ENCODE measurements around the gene ZEB2. TPM values are rescaled to one million over a fixed set of nuclear protein-coding genes. Genes with fewer than 3 reads are reported as not detected.

The ZEB2 gene
- total RNA-seq, 2 experiments from 2014 or later = 13.5 to 14.9 TPM

GRCh38 chr2:144533221-144533620 is 13.3 kb upstream of the ZEB2 start:
- no peak for TF ChIP-seq CTCF (IDR thresholded peaks at IDR 0.05)
- H3K27ac Mint-ChIP-seq = no peak overlapping the region
- H3K9me3 Mint-ChIP-seq = no peaks in the 10 kb centered on the region
- CTCF ChIA-PET = interaction anchor here (1.7 kb wide), 1 partner anchor 13 kb away, joined by 10 read pairs; the partner anchor contains the start of gene ZEB2
- POLR2A ChIA-PET = no interaction called here
- no peak for DNase-seq
- intact Hi-C loops (cut with micrococcal nuclease) = no loop called here
- H3K27me3 Mint-ChIP-seq = peaks cover 15% of the 10 kb centered on the region
- H3K4me3 Mint-ChIP-seq = no peak overlapping the region
- no peaks in the 10 kb centered on the region for H3K36me3 Mint-ChIP-seq (ENCODE audit: low read depth)
- ATAC-seq = no peak
- no peaks in the 10 kb centered on the region for H3K4me1 Mint-ChIP-seq (ENCODE audit: low read depth)

GRCh38 chr2:144530596-144530995 is 10.7 kb upstream of the ZEB2 start:
- ChIA-PET POLR2A (interaction anchor here (1.1 kb wide), 1 partner anchor 386 kb away, joined by 3 read pairs; no protein-coding TSS in a partner anchor), CTCF (no interaction called here)
- DNase-seq = no peak
- peaks cover 20% of the 10 kb centered on the region for H3K27me3 Mint-ChIP-seq
- H3K36me3 Mint-ChIP-seq (ENCODE audit: low read depth) = no peaks in the 10 kb centered on the region
- no peak overlapping the region for H3K27ac Mint-ChIP-seq
- no peak for TF ChIP-seq CTCF (IDR thresholded peaks at IDR 0.05)
- no peaks in the 10 kb centered on the region for H3K9me3 Mint-ChIP-seq
- intact Hi-C loops (cut with micrococcal nuclease) = no loop called here
- ATAC-seq = no peak
- no peak overlapping the region for H3K4me3 Mint-ChIP-seq
- H3K4me1 Mint-ChIP-seq (ENCODE audit: low read depth) = no peaks in the 10 kb centered on the region

- intact Hi-C loops (cut with micrococcal nuclease) = no loop called here
- H3K4me1 Mint-ChIP-seq (ENCODE audit: low read depth) = no peaks in the 10 kb centered on the region
- no peak overlapping the region for H3K4me3 Mint-ChIP-seq
- peaks cover 25% of the 10 kb centered on the region for H3K27me3 Mint-ChIP-seq
- DNase-seq (no peak), ATAC-seq (no peak)
- H3K9me3 Mint-ChIP-seq = no peaks in the 10 kb centered on the region
- no peaks in the 10 kb centered on the region for H3K36me3 Mint-ChIP-seq (ENCODE audit: low read depth)
- no peak for TF ChIP-seq CTCF (IDR thresholded peaks at IDR 0.05)
- ChIA-PET CTCF (interaction anchor here (1.1 kb wide), 1 partner anchor 44 kb away, joined by 3 read pairs; no protein-coding TSS in a partner anchor), POLR2A (interaction anchor here (1.1 kb wide), 1 partner anchor 385 kb away, joined by 3 read pairs; no protein-coding TSS in a partner anchor)
- H3K27ac Mint-ChIP-seq = no peak overlapping the region
These were observed 9.9 kb upstream of the ZEB2 start for GRCh38 chr2:144529841-144530240.

- ChIA-PET CTCF (interaction anchor here (1.1 to 1.3 kb wide), 2 partner anchors 30 to 125 kb away, joined by 3 read pairs; no protein-coding TSS in a partner anchor), POLR2A (no interaction called here)
- Mint-ChIP-seq H3K4me1 (ENCODE audit: low read depth) (peaks cover 6% of the 10 kb centered on the region), H3K27ac (no peak overlapping the region), H3K9me3 (no peaks in the 10 kb centered on the region), H3K27me3 (peaks cover 30% of the 10 kb centered on the region), H3K36me3 (ENCODE audit: low read depth) (no peaks in the 10 kb centered on the region), H3K4me3 (no peak overlapping the region)
- no peak for ATAC-seq
- intact Hi-C loops (cut with micrococcal nuclease) = no loop called here
- no peak for TF ChIP-seq CTCF (IDR thresholded peaks at IDR 0.05)
- no peak for DNase-seq
These were observed 8.2 kb upstream of the ZEB2 start for GRCh38 chr2:144528108-144528507.

GRCh38 chr2:144526831-144527230 is 6.9 kb upstream of the ZEB2 start:
- no peak for DNase-seq
- intact Hi-C loops (cut with micrococcal nuclease) = no loop called here
- POLR2A ChIA-PET = no interaction called here
- Mint-ChIP-seq H3K36me3 (ENCODE audit: low read depth) (no peaks in the 10 kb centered on the region), H3K4me1 (ENCODE audit: low read depth) (peaks cover 12% of the 10 kb centered on the region), H3K9me3 (no peaks in the 10 kb centered on the region), H3K27ac (no peak overlapping the region), H3K4me3 (no peak overlapping the region), H3K27me3 (peaks cover 36% of the 10 kb centered on the region)
- CTCF ChIA-PET = no interaction called here
- TF ChIP-seq CTCF (IDR thresholded peaks at IDR 0.05) = no peak
- no peak for ATAC-seq

Measured in activated CD8-positive, alpha-beta T cell treated with anti-CD3 and anti-CD28 coated beads for 36 hours (primary cell).